HG02840 (cell line): Measurements from ENCODE around the gene TARS1.

Experiments
- ATAC-seq: cut with Tn5 transposase; IDR thresholded peaks from one replicate; pipeline ENCODE4 v1.9.1; 2021; ENCODE audit warnings: mild to moderate bottlenecking, moderate library complexity, moderate number of reproducible peaks; ENCODE audit not compliant: unreplicated experiment, low FRiP score

The TARS1 gene

GRCh38 chr5:33438996-33439395, 1.8 kb upstream of the TARS1 start:
- ATAC-seq: no peak

- no peak for ATAC-seq
These were observed 772 bp upstream of the TARS1 start for GRCh38 chr5:33439905-33440481.

GRCh38 chr5:33441241-33442177, 744 bp downstream of the TARS1 start:
- ATAC-seq: no peak

GRCh38 chr5:33444542-33444941, 3.8 kb downstream of the TARS1 start:
- no peak for ATAC-seq

GRCh38 chr5:33445798-33446197, 5.0 kb downstream of the TARS1 start:
- ATAC-seq: no peak

GRCh38 chr5:33448118-33448517, 7.4 kb downstream of the TARS1 start:
- no peak for ATAC-seq

GRCh38 chr5:33457126-33457525, 16.4 kb downstream of the TARS1 start:
- no peak for ATAC-seq

GRCh38 chr5:33457817-33458216, 17.1 kb downstream of the TARS1 start:
- no peak for ATAC-seq

GRCh38 chr5:33460210-33460609, 19.4 kb downstream of the TARS1 start:
- no peak for ATAC-seq

- ATAC-seq: no peak
These were observed 21.7 kb downstream of the TARS1 start for GRCh38 chr5:33462456-33462855.

- ATAC-seq: no peak
These were observed 24.4 kb downstream of the TARS1 start for GRCh38 chr5:33465120-33465519.

GRCh38 chr5:33468775-33469435, 28.1 kb downstream of the TARS1 start:
- no peak for ATAC-seq

GRCh38 chr5:33470544-33470943, 29.8 kb downstream of the TARS1 start:
- no peak for ATAC-seq

GRCh38 chr5:33472805-33473409, 32.1 kb downstream of the TARS1 start:
- no peak for ATAC-seq

- no peak for ATAC-seq
These were observed 33.2 kb downstream of the TARS1 start for GRCh38 chr5:33474004-33474403.

- ATAC-seq: no peak
These were observed 34.2 kb downstream of the TARS1 start for GRCh38 chr5:33474931-33475499.

- no peak for ATAC-seq
These were observed 34.9 kb downstream of the TARS1 start for GRCh38 chr5:33475706-33476105.

GRCh38 chr5:33476992-33477391, 36.2 kb downstream of the TARS1 start:
- no peak for ATAC-seq

GRCh38 chr5:33477816-33478215, 37.1 kb downstream of the TARS1 start:
- ATAC-seq: no peak

- no peak for ATAC-seq
These were observed 38.5 kb downstream of the TARS1 start for GRCh38 chr5:33479311-33479710.

GRCh38 chr5:33480876-33481275, 40.1 kb downstream of the TARS1 start:
- no peak for ATAC-seq
